ENCODE results near the gene TRPM2.

Gene TRPM2

GRCh38 chr21:44317241-44317782 lies 36.1 kb upstream of the TRPM2 start:
- no peak overlapping the region for H3K27ac Mint-ChIP-seq
- no peaks in the 10 kb centered on the region for H3K9me3 Mint-ChIP-seq
- peaks cover 7% of the 10 kb centered on the region for H3K36me3 Mint-ChIP-seq (ENCODE audit: low read depth)
- H3K4me3 Mint-ChIP-seq = no peak overlapping the region
- no peaks in the 10 kb centered on the region for H3K27me3 Mint-ChIP-seq
- H3K4me1 Mint-ChIP-seq (ENCODE audit: low read depth) = no peaks in the 10 kb centered on the region

- Mint-ChIP-seq H3K4me3 (no peak overlapping the region), H3K36me3 (ENCODE audit: low read depth) (peaks cover 5% of the 10 kb centered on the region), H3K27ac (no peak overlapping the region), H3K27me3 (no peaks in the 10 kb centered on the region), H3K9me3 (no peaks in the 10 kb centered on the region), H3K4me1 (ENCODE audit: low read depth) (no peaks in the 10 kb centered on the region)
These were observed 35.5 kb upstream of the TRPM2 start for GRCh38 chr21:44317871-44318270.

- Mint-ChIP-seq H3K4me3 (no peak overlapping the region), H3K9me3 (no peaks in the 10 kb centered on the region), H3K27me3 (no peaks in the 10 kb centered on the region), H3K27ac (no peak overlapping the region), H3K4me1 (ENCODE audit: low read depth) (no peaks in the 10 kb centered on the region), H3K36me3 (ENCODE audit: low read depth) (peaks cover 5% of the 10 kb centered on the region)
These were observed 34.7 kb upstream of the TRPM2 start for GRCh38 chr21:44318489-44319285.

GRCh38 chr21:44319407-44320065 lies 33.9 kb upstream of the TRPM2 start:
- H3K4me1 Mint-ChIP-seq (ENCODE audit: low read depth) = no peaks in the 10 kb centered on the region
- H3K9me3 Mint-ChIP-seq = no peaks in the 10 kb centered on the region
- no peak overlapping the region for H3K4me3 Mint-ChIP-seq
- no peak overlapping the region for H3K27ac Mint-ChIP-seq
- H3K36me3 Mint-ChIP-seq (ENCODE audit: low read depth) = peaks cover 5% of the 10 kb centered on the region
- no peaks in the 10 kb centered on the region for H3K27me3 Mint-ChIP-seq

- H3K36me3 Mint-ChIP-seq (ENCODE audit: low read depth) = peaks cover 5% of the 10 kb centered on the region
- H3K4me3 Mint-ChIP-seq = no peak overlapping the region
- no peaks in the 10 kb centered on the region for H3K4me1 Mint-ChIP-seq (ENCODE audit: low read depth)
- no peaks in the 10 kb centered on the region for H3K9me3 Mint-ChIP-seq
- H3K27ac Mint-ChIP-seq = no peak overlapping the region
- H3K27me3 Mint-ChIP-seq = no peaks in the 10 kb centered on the region
These were observed 32.6 kb upstream of the TRPM2 start for GRCh38 chr21:44320847-44321246.

- Mint-ChIP-seq H3K27me3 (no peaks in the 10 kb centered on the region), H3K9me3 (no peaks in the 10 kb centered on the region), H3K4me1 (ENCODE audit: low read depth) (no peaks in the 10 kb centered on the region), H3K27ac (no peak overlapping the region), H3K36me3 (ENCODE audit: low read depth) (no peaks in the 10 kb centered on the region), H3K4me3 (no peak overlapping the region)
These were observed 31.5 kb upstream of the TRPM2 start for GRCh38 chr21:44321846-44322450.

- H3K27ac Mint-ChIP-seq = no peak overlapping the region
- no peak overlapping the region for H3K4me3 Mint-ChIP-seq
- H3K36me3 Mint-ChIP-seq (ENCODE audit: low read depth) = no peaks in the 10 kb centered on the region
These were observed 30.6 kb upstream of the TRPM2 start for GRCh38 chr21:44322621-44323325.

GRCh38 chr21:44323591-44323990 lies 29.8 kb upstream of the TRPM2 start:
- Mint-ChIP-seq H3K27me3 (no peaks in the 10 kb centered on the region), H3K36me3 (ENCODE audit: low read depth) (no peaks in the 10 kb centered on the region), H3K9me3 (no peaks in the 10 kb centered on the region), H3K4me1 (ENCODE audit: low read depth) (no peaks in the 10 kb centered on the region), H3K27ac (no peak overlapping the region), H3K4me3 (no peak overlapping the region)

More at GRCh38 chr21:44322621-44323325, 30.6 kb upstream of the TRPM2 start:
- Mint-ChIP-seq H3K4me1 (ENCODE audit: low read depth) (no peaks in the 10 kb centered on the region), H3K27me3 (no peaks in the 10 kb centered on the region), H3K9me3 (no peaks in the 10 kb centered on the region)

- Mint-ChIP-seq H3K27me3 (no peaks in the 10 kb centered on the region), H3K36me3 (ENCODE audit: low read depth) (no peaks in the 10 kb centered on the region), H3K4me3 (no peak overlapping the region), H3K27ac (no peak overlapping the region), H3K4me1 (ENCODE audit: low read depth) (no peaks in the 10 kb centered on the region), H3K9me3 (no peaks in the 10 kb centered on the region)
These were observed 29.1 kb upstream of the TRPM2 start for GRCh38 chr21:44324106-44324853.

GRCh38 chr21:44324854-44325107 lies 28.6 kb upstream of the TRPM2 start:
- Mint-ChIP-seq H3K27me3 (no peaks in the 10 kb centered on the region), H3K36me3 (ENCODE audit: low read depth) (no peaks in the 10 kb centered on the region), H3K4me3 (no peak overlapping the region), H3K27ac (no peak overlapping the region), H3K9me3 (no peaks in the 10 kb centered on the region), H3K4me1 (ENCODE audit: low read depth) (no peaks in the 10 kb centered on the region)

GRCh38 chr21:44325386-44326271 lies 27.8 kb upstream of the TRPM2 start:
- Mint-ChIP-seq H3K36me3 (ENCODE audit: low read depth) (no peaks in the 10 kb centered on the region), H3K4me3 (no peak overlapping the region), H3K27ac (no peak overlapping the region), H3K4me1 (ENCODE audit: low read depth) (no peaks in the 10 kb centered on the region), H3K9me3 (no peaks in the 10 kb centered on the region), H3K27me3 (no peaks in the 10 kb centered on the region)

GRCh38 chr21:44326272-44326647 lies 27.2 kb upstream of the TRPM2 start:
- Mint-ChIP-seq H3K4me3 (no peak overlapping the region), H3K4me1 (ENCODE audit: low read depth) (no peaks in the 10 kb centered on the region), H3K27me3 (no peaks in the 10 kb centered on the region), H3K27ac (no peak overlapping the region), H3K36me3 (ENCODE audit: low read depth) (no peaks in the 10 kb centered on the region), H3K9me3 (no peaks in the 10 kb centered on the region)

- Mint-ChIP-seq H3K4me3 (no peak overlapping the region), H3K27ac (no peak overlapping the region), H3K4me1 (ENCODE audit: low read depth) (no peaks in the 10 kb centered on the region), H3K36me3 (ENCODE audit: low read depth) (no peaks in the 10 kb centered on the region), H3K27me3 (no peaks in the 10 kb centered on the region), H3K9me3 (no peaks in the 10 kb centered on the region)
These were observed 26.5 kb upstream of the TRPM2 start for GRCh38 chr21:44326716-44327602.
